Amygdala (tissue), 56 donors: ENCODE results near the gene PDE6B.
A peak's percentile ranks its signal among the peaks of the same experiment; 100 is the strongest.

Experiments used
- DNase-seq, 56 donors: peaks; one replicate each; lab custom pipeline; 2025; lab: John Stamatoyannopoulos, UW

Gene PDE6B

DNA sequence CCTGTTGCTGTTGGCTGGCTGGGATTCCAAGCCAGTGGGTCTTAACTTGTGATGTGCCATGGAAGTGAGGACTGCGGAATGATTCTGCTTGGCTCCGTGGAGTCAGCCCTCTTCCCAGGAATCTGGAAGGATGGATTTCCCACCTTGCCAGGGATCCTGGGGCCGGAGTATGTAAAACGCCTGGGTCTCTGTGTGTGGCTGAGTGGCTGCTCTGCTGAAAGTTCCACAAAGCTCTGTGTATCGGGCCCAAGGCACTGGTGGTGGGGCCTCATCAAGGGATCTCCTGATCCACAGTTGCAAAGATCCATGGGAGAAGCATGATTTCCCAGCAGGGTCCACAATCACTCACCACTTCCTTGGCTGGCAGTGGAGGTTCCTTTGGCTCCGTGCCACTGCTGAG lies 25.2 kb upstream of the PDE6B start:
- no peak for DNase-seq

DNA sequence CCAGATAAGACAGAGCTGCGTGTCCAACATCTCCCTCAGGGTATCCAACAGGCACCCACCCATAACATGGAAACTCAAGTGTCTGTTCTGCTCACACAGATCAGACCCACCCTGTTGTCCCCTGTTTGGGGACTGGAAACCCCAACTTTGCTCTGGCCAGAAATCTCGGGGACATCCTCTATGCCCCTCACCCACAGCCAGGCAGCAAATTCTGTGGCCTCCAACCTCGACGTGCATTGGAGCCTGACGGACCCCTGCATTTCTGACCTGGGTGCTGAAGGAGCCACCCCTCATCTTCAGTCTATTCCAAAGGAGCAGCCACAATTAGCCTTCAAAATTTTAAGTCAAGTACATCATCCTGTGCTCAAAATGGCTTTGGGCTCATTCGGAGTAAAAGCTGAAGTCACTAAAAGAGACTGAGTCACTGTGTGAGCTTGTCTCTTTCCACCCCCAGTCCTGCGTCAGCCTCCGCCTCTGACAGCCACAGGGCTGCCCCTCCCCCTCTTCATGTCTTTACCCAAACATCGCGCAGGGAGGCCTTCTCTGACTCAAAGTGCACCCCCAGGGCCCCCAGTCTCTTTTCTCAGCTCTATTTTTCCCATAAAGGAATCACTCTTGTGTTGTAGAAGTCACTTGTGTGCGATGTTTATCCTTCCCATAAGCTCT lies 24.4 kb upstream of the PDE6B start:
- DNase-seq = peak in 5 of 56 donors; percentile 26 to 46 (median 28)

DNA sequence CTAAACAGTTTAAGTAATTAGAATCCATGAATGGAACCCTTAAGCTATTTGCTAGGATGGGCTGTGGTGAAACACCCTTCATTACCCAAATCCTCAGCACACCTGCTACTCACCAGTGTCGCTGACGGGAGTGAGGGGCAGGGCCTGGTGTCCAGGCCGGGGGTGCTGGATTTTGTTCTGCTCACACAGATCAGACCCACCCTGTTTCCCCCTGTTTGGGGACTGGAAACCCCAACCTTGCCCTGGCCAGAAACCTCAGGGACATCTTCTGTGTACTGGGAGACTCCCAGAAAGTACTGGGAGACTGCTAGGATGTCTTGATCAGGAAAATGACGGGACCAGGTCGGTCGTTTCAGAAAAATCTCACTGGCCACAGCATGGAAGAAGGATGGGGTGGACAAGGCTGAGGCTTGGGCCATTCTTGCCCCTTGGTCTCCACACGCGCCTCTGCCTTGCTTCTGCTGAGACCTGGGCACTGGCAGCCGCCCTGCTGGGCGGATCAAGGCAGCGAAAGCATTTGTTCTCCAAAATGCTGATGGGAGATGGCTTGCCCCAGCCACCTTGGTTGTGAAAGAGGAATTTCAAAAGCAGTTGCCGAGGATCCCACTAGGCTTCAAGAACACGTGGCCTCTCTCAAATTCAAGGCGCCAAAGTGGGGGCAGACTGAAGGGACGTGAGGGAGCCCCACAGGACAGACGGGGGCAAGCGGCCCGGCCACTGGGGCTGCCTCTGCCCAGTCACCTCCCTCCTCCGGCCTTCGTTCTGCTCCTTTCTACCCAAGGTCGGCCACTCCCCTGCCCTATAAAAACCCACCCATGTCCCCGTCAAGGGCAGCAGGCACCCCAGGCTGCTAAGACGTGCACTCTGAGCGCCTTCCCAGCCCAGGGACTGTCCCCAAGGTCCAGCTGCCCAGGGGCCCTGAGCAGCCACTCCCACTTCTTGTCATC lies 23.5 kb upstream of the PDE6B start:
- DNase-seq = no peak

DNA sequence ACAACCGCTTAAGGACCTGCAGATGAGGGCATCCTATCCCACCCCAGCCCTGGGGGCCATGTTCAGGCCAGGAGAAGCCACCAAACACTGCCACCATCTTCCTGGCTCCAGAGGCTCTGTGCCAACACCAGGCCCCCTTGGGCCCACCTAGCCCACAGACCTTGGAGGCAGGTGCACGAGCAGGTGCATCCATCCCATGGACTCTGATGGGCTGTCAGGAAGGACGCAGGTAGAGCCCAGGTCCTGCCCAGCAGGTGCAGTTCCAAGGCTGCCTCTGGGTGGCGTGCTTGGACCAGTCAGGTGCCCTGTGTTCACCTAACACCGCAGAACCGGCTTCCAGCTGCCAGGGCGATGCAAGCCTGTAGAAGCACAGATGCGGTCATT lies 22.8 kb upstream of the PDE6B start:
- peak in 20 of 56 donors; percentile 7 to 67 (median 32) for DNase-seq

DNA sequence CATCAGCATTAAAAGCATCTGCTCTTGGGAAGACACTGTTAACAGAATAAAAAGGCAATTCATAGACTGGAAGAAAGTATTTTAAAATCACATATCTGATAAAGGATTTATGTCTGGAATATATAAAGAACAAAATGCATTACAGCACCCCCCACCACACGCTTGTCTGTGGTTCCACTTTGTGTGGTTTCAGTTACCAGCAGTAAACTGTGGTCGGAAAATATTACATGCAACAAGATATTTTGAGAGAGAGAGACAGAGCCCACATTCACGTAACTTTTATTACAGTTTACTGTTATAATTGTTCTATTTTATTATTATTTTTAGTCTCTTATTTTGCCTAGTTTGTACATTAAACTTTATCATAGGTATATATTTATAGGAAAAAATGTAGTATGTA lies 21.2 kb upstream of the PDE6B start:
- DNase-seq = no peak

DNA sequence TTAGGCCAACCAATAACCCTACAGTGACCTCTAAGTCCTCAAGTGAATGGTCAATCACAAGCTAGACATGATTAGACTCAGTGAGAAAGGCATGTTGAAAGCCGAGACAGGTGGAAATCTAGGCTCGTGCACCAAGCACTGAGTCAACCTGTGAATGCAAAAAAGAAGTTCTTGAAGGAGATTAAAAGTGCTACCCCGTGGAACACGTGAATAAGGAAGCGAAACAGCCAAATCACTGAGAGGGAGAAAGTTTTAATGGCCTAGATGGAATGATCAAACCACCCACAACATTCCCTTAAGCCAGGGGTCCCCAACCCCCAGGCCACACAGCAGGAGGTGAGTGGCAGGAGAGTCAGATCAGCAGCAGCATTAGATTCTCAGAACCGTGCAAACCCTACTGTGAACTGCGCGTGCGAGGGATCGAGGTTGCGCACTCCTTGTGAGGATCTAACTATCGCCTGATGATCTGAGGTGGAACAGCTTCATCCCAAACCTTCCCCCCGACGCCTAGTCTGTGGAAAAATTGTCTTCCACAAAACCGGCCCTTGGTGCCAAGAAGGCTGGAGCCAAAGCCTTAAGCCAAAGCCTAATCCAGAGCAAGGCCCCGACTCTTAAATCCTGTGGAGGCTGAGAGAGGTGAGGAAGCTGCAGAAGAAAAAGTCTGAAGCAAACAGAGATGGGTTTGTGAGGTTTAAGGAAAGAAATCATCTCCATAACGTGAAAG lies 19.5 kb upstream of the PDE6B start:
- DNase-seq = no peak

DNA sequence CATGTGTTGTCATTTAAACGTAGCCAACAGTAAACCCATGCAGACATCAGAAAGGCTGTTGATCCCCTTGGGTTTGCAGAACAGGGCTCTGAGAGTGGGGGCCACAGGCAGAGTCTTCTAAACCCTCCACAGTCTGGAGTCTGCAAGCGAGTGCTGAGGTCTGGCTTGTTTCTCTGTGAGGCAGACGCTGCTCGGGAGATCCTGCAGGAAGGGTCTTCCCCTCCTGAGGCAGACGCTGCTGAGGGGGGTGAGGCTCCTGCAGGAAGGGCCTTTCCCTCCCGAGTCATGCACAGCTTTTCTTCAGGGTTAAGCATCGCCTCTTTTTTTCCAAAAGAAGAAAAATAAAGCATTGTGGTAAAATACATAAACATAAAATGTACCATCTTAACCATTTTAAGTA lies 17.1 kb upstream of the PDE6B start:
- no peak for DNase-seq

DNA sequence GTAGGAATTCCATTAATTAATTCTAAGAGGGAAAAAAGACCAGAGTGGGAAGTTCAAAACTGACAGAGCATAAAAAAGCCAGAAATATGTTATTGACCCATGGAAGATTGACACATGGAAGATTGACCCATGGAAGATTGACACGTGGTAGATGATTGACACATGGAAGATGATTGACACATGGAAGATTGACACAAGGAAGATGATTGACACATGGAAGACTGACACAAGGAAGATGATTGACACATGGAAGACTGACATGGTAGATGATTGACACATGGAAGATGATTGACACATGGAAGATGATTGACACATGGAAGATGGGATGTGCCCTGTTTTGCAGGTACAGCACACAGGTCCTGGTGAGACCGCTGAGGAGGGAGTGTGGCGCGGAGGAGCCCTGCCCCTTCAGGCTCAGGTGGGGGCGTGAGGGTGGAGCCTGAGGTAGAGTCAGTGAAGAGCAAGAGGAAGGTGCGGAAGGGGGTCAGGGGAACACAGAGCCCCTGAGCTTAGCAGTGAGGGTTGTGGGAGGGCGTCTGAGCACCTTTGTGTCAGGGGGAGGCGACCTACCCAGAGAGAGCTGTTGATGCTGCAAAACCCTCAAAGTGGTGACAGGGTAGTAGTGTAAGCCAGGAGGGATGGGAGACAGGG lies 15.8 kb upstream of the PDE6B start:
- no peak for DNase-seq

DNA sequence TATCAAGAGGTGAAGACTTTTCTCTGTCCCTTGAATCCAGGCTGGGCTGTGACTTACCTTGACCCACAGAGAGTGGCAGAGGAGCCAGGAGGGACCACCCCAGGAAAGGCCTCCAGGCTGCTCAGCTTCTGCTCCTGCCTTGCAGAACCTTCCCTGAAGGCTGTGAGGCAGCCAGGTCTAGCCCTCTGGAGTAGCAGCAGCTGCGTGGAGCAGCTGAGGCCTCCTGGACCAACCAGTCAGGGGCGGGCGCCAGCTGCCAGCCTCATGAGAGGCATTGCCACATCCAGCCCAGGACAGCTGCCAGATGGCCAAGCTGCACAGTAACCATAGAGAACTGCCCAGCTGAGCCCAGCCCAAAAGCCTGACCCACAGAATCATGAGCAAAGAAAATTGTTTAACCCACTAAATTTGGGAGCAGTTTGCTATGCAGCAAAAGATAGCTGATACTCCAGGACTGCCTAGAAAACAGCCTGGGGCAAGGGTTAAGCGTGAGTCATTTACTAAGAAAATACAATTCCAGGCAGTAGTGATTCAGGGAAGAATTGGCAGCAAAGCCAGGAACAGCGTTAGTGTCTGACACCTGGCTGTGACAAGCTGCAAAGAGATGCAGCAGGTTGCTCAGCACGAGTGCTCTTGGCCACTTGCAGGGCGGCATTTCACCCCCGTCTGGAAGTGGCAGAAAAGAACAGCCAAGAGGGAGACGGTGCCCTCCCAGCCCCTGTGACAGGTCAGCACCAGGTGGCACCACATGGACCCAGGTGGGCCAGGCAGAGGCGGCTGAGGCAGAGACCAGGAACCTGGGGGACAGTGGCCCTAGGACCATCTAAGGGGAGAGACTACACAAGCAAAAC lies 14.7 kb upstream of the PDE6B start:
- DNase-seq = peak in 6 of 56 donors; percentile 10 to 43 (median 34)

DNA sequence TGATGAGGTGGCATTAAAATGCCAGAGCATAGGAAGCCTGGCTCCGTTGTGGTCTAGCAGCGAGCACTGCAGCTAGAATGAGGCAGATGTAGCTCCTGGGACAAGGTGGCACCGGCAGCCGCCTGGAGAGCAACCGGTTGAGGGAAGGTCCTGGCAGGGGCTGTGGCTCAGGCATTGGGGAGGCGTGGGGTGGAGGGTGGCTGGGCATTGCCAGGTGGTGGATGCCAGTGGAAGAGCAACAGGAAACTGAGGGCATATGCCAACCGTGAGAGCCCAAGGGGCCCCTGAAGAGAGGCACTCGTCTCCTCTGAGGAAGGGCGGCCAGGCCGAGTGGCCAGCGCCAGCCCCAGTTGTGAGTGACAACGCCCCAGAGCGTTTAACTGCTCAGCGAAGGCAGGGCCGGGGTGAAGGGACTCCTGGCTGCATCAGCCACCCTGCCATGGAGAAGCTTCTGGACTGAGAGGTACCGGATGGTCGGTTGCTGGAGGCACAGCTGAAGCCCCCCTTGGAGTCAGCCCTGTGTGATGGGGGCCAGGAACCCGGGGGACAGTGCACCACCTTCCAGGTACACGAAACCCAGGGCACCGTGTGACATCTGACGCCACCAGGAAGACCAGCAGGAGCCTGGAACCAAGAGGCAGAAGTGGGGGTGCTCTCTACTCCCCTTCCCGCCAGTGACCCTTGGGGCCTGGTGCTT lies 13.2 kb upstream of the PDE6B start:
- DNase-seq = no peak

DNA sequence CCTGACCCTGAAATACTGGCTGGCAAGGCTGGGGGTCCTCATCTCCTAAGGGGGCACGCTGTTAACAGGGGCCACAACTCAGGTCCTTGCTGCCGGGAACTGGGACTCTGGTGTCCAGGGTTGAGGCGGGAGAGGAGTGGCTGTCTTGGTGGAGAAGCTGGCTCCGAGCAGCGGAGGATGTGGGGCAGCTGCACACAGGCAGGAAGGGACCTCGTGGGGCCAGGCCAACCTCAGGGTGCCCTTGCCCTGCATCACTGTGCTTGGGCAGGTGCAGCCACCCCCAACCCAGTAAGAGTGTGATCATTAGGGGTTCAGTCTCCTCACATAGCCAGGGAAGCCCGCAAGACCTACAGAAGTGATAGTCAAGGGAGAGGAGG lies 12.6 kb upstream of the PDE6B start:
- DNase-seq = no peak

DNA sequence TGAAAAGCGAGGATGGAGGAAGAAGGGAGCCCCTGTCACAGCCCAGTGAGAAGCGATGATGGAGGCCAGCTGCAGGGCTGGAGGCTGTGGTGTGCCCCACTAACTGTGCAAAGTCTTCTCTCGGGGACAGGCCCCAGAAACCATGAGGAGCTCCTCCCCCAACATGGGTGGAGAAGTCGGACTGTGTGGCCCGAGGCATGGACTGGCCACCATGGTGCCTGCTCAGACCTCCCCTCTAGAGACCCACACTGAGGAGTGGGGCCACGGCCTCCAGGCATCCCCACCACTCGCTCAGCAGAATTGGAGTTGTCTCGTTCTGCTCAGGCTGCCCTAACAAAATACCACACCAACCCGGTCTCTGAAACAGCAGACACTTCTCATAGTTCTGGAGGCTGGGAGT lies 12.2 kb upstream of the PDE6B start:
- DNase-seq = no peak

DNA sequence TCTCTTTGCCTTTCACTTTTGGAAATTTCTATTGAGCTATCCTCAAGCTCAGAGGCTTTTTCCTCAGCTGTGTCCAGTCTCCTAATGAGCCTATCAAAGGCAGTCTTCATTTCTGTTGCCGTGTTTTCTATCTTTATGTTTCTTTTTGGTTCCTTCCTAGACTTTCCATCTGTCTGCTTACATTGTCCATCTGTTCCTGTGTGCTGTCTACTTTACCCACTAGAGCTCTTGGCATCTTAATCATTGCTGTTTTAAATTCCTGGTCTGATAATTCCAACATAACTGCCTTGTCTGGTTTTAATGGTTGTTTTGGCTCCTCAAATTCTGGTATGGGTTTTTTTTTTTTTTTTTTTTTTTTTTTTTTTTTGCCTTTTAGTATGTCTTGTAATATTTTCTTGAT lies 9.3 kb upstream of the PDE6B start:
- DNase-seq = no peak

DNA sequence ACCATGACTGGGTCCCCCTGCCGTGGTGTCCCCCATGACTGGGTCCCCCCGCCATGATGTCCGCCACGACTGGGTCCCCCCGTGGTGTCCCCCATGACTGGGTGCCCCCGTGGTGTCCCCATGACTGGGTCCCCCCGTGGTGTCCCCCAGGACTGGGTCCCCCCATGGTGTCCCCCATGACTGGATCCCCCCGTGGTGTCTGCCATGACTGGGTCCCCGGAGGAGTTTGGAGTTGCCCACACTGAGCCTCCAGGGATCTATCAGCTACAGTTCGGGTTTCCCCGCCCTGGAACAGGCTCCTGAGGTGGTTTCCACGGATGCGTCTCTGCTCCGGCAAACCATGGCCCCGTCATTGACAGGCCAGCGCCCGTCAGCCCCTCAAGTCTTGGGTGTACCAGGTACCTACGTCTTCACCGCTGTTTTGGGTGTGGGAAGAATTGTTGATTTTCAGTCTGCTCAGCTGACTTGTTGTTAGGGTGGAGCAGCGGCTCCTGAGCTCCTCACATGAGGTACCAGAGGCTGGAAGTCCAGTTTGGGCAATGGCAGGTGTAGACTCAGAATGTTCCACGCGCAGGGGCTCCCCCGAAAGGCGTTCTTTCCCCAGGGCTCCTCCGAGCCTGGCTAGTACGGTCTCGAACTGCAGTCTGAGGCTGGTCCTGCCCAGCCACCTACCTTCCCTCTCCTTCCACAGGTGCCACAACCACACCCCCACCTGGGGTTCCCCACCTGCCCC lies 8.3 kb upstream of the PDE6B start:
- no peak for DNase-seq

DNA sequence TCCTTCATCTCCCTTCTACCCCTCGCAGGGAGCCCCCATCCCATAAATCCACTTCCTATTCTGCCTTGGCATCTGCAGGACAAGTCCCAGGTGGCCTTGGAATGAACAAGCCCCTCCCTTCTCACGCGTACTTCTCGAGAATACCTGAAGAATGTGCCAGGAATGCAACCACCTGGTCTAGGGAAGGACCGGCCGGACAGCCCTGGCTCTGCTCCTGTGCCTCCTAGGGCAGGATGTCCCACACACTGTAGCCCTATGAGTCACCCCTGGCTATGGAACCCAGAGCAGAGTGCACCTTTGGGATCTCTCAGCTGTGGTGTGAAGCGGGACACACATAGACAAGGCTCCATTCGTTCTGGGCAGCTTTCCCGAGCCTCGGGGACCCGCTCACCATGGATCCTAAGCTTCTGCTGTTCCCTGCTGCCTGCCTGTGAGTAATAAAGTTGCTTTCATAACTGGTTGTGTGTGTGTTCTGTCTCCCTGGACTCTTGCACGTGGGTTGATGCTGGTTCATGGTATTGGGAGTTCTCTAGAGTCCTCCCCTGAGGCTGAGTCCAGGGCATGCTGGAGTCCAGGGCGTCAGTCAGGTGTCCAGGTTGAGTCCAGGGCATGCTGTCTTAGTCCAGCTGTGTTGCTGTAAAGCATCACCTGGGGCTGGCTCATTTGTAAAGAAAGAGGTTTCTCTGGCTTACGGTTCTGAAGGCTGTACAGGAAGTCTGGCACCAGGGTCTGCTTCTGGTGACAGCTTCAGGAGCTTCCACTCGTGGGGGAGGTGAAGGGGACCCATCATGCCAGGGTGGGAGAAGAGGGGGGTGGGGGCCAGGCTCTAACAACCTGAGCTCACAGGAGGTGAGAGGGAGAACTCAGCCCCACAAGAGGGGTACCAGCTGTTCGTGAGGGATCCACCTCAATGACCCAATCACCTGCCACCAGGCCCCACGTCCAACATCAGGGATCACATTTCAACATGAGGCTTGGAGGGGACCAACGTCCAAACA lies 7.4 kb upstream of the PDE6B start:
- DNase-seq = no peak

DNA sequence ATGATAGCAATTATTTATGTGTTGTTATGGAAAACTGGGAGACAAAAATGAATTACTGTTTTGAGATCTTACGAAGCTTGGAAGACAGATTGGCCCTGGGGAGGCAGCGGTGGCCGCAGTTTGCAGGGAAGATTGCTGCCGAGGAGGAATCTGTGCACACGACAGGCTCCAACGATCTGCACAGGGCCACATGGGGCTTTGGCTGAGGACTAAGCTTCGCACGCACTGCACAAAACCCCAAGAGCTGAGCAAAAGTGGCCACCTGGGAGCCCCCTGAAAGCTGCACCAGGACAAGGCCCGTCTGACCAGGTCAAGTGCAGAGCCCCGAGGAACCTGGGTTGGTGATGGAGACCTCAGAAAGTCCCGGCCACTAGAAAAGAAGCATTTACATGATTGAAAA lies 5.2 kb upstream of the PDE6B start:
- no peak for DNase-seq

DNA sequence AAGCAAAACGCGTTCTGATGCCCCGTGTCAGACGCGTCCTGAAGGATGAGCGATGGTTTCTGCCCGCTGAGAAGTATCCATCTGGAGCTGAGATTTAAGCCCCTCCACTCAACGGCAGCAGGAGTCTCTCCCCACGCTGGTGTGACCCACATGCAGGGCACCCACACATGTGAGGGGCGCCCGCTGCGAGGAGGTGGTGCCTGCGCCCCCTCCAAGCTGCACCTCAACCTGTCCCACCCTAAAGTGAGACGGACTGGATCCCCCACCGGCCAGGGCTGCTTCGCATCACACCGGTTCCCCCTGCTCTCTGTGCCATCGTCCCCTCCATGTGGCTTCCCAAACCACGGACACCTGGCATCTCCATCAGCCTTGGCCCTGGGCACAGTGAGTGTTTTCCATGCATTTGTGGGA lies 4.5 kb upstream of the PDE6B start:
- no peak for DNase-seq
